NCI-H2171 (cell line): ENCODE measurements around the gene SERGEF.

Experiments
- DNase-seq: peaks from one replicate; lab custom pipeline; 2025; lab: John Stamatoyannopoulos, UW

The SERGEF gene

GRCh38 chr11:17861036-17861755, 151.7 kb downstream of the SERGEF start:
- DNase-seq = no peak

DNA sequence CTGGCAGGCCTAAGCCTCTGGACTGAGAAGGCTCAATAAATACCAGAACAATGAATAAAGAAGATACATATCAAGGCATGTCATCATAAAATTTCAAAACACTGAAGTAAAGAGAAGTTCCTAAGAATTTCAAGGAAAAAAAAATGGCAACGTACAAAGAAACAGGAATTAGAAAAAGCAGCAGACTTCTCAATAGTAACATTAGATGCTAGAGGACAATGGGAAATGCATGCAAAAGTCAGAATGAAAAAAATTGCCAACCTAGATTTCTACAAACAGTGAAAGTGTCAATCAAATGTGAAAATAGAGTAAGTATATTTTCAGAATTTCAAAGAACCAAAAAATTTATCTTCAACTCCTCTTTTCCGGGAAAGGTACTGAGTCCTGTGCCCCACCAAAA, 153.3 kb downstream of the SERGEF start:
- DNase-seq = no peak

DNA sequence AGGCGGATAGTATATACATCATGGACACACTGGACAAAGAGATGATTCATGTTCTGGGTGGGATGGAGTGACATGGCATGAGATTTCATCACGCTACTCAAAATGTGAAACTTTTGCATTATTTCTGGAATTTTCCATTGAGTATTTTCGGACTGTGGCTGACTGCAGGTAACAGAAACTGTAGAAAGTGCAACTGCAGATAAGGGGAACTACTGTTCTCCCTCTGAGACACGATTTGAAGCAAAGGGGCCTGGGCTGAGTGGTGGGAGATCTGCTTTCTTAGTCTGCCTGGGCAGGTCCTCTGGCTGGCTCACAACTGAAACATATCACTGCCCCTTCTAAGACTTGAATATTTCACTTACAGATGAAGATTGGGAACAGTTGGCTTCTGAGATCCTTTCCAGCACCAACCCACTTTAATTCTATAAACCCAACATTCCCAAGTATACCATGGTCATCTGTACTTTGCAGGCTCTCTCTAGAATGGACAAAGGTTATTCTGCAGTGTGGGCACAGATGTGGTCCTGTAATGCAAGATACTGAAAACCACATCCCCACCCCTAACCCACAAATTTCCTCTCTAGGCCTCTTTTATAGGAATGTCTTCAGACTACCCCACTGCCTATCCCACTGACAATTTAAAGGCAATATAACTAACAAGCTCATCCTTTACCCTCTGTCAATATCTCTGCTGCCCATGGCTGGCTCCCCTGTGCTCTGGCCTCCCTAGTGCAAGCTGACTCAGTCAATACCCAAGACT, 157.1 kb downstream of the SERGEF start:
- DNase-seq = no peak

- no peak for DNase-seq
Measured at GRCh38 chr11:17853280-17853679, 159.6 kb downstream of the SERGEF start.

DNA sequence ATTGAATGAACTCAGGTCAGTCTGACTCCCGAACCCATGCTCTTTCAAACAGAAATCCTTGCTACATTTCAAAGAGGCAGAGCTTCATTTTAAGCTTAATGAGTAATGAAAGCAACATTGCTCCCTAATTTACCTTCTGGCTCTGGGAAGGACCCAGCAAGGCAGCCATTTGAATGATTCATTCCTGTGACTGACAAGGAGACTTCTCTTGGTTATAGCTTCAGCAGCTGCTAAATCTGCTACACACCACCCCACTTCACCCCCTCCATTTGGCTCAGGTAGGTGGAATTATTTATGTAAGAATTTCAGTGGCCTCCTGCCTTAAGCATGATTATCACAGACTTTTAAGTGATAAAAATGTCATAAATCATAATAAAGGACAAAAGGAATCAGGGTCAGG, 160.6 kb downstream of the SERGEF start:
- DNase-seq = no peak

- no peak for DNase-seq
Measured at GRCh38 chr11:17851697-17852096, 161.2 kb downstream of the SERGEF start.

DNA sequence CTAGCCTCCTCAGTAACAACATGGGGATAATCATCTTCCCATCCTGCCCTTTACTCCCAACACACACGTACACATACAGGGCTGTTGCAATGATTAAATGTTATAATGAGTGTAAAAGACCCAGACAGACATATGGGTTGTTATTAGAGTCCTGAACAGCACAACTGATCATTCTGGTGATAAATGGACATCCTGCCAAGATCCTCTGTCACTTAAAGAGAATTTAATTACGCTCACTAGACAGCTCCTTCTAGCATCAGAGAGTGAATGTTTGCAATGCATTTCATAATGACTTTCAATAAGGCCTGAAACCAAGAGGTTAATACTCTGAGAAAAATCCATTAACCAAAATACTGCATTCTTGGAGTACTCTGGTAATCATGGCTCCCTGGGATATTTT, 162.5 kb downstream of the SERGEF start:
- DNase-seq = no peak

DNA sequence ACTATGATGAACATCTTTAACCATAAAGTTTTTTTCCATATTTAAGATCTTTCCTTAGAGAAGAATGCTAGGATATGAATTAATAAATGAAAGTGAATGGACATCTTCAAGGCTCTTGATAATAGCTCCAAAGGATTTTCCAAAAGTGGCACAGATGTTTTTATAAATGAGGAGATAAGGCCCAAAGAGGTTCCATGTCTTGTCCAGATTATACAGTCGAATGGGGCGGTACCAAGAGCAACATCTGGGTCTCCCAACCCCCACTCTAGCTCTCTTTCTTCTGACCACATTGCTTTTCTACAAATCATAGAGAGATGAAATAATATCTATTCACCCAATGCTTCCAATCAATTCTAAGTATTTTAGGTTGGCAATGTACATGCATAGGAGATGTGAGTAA, 164.1 kb downstream of the SERGEF start:
- no peak for DNase-seq

DNA sequence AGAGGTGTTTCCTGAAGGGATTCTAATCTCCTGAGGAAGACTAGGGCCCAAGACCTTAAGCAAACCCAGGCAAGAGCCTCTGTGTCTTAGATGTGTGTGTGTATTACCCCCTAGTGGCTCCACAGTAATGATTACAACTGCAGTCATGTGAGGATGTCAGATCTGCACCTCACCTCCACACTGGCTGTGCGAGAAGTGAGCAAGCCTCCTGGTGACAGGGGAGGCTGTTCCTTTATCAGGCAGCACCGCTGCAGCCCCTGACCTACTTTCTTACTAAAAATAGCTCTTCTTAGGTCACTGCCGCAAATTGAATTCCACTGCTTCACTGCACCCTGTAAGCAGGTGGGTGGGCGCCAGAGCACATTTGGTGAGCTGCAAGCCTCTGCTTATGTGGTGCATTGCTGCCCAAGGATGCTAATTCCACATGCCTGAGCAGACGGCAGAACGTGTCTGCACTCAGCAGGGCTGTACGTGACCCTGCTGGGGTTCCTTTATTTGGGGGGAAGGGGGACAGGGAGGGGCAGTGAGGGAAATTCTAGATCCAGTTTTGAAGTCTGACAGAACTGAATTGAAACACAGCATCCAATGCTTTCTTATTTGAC, 165.9 kb downstream of the SERGEF start:
- no peak for DNase-seq

DNA sequence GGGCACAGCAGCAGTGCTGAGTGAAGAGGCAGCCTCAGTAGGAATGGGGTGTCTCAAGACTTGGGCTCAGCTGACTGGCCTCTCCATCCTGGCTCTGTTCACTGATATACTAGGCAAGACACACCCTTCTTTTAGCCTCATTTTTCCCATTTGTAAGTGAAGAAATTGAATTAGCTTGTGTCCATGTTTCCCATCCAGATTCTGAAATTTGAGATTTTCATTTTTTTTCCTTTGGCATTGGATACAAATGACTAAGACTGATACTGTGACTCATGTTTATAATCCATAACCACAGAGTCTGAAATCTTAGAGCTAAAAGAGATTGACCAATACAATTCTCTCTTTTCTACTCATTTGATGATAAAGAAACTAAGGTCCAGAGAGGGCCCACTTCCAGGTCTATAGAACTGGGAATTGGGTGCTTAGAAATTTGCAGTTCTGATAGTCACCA, 167.4 kb downstream of the SERGEF start:
- no peak for DNase-seq

GRCh38 chr11:17840101-17840548, 172.7 kb downstream of the SERGEF start:
- no peak for DNase-seq

DNA sequence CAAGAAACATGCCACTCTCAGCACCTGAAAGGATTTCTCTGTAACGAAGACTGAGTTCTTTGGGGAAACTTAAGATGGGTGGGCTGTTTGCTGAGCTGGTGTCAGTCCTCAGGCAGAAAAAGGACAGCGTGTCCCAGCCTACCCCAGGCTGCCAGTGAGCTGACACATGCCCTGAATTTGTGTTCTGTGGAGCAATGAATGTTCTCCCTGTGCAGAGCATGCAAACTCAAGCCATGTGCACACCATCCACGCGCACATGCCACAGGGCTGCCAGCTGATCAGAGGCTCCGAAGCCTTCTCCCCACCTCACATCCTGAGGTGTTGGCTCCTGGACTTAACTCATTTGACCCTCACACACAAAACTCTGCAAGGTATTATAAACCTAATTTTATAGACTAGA, 173.4 kb downstream of the SERGEF start:
- DNase-seq = no peak

GRCh38 chr11:17838102-17838501, 174.7 kb downstream of the SERGEF start:
- no peak for DNase-seq

DNA sequence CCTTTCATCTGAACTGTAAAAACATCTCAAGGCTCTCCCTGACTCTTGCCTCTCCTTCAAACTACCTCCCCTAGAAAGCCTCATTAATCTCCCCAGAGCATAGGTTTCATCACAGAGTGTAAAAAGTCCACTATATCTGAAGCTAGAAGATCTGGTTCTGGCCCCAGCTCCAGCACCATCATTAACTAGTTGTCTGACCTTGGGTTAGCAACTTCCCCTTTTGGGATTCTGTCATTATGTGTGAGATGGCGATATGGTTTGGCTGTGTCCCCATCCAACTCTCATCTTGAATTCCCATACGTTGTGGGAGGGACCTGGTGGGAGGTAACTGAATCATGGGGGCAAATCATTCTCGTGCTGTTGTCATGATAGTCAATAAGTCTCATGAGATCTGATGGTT, 181.0 kb downstream of the SERGEF start:
- DNase-seq = no peak

- no peak for DNase-seq
Measured at GRCh38 chr11:17831228-17831627, 181.6 kb downstream of the SERGEF start.

GRCh38 chr11:17828311-17828751, 184.5 kb downstream of the SERGEF start:
- DNase-seq = no peak

DNA sequence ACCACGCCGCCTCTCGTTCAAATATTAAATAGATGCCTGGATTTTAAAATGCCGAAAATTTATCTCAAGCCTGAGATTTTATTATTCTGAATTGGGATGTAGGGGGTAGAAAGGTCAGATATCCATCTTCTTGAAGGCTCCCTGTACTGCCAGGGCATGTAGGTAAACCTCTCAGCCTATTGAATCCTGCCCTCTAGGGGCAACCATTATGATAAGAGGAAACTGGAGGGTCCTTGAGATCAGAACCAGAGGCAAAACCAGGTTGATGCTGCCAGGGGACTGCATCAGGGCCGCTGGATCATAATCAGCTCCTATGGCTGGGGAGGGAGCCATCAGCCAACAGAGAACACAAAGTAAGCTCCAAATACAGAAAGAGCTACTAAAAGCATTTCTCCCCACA, 185.8 kb downstream of the SERGEF start:
- no peak for DNase-seq

DNA sequence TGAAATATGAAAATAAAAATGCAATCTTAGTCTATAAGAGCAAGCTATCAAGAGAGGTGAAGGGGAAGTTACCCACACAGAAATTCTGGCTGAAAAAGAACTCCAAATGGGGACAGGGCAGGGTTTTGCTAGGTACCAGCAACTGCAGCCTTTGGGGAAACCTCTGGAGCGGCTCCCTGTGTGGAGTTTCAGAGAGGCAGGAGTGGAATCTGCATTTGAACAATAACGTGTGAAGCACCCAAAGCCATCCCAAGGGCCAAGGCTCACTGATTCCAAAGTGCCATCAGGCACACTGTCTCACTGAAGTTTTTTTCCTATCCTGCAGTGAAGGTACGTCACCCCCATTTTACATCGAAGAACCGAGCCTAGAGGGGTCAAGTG, 190.5 kb downstream of the SERGEF start:
- DNase-seq = no peak

- DNase-seq = no peak
Measured at GRCh38 chr11:17821648-17822400, 191.0 kb downstream of the SERGEF start.

DNA sequence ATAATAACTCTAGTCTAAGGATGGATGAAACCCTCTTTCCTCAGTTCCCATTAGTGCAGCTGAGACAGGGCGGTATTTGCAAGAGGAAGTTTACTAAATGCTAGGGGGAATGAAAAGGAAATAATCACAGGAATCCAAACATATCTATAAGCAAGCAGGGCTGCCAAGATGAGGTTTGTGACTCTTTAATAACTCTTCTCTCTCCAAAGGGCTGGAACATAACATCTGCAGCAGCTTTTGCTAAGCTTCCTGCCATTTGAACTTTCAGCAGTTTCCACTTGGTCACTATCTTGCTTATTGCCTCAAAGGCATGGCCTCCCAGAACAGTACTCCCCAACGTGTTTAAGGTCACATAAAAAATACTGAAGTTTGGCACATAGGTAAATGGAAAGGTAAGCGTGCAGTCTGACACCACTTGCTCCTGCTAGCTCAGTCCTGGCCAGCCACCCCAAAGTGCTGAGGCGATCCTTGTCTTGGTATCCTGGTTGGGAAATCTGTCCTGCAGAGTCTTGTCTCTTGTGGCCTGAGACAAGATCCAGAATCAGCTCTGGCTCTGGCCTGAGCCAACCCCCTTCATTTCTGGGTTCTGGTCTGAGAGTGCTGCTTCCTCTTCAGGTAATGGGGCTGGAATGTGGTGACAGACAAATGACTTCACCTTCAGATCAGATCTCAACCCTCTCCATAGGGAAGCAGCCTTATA, 196.5 kb downstream of the SERGEF start:
- no peak for DNase-seq

DNA sequence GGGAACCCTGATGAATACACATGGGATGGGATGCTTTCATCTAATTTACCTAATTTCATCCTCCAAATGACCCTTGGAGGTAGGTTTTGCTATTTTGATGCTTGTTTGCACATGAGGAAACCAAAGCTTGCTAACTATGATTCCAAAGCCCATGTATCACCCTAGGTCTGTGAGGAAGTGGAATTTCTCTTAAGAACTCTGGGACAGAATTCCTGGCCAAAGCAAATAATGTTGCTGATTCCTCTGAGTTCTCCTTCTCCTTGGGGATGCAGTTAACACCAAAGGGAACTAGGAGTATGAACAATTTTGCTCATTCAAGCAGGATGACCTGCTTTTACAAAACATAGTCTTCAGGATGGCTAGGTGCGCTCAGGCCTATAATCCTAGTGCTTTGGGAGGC, 198.3 kb downstream of the SERGEF start:
- no peak for DNase-seq
